Measurements from ENCODE around the gene ARHGEF9. TPM values are rescaled to one million over a fixed set of nuclear protein-coding genes. Genes with fewer than 3 reads are reported as not detected.

ARHGEF9 gene
- total RNA-seq, 2 donors from 2014 or later: 29.3 to 40.8 TPM

DNA sequence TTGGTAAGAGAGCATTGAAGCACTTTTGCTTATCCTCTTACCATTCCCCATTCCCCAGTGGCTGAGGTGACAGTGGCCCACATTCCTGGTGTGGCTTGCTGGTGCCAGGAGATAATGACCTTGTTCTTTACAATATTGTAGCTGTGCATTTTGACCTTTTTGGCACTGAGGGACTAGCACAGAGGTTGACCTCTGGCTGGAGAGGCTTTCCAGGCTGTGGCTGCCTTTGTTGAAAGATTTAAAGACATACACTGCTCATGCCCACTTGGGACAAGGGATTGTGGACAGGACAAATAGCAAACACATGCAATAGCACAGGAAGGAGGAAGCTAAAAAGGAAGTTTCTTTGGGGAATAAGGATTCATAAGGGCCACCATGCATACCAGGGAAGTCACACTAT, 65.4 kb downstream of the ARHGEF9 start:
- no peak for DNase-seq
- H3K4me1 ChIP-seq: no peaks in the 10 kb centered on the region
- H3K9ac ChIP-seq (ENCODE audit: low read depth in 2 of 2, low read length in 2 of 2): no peak overlapping the region
- H3K36me3 ChIP-seq: no peaks in the 10 kb centered on the region
- intact Hi-C loops (cut with DNase I): no loop called here
- no peak overlapping the region for H3K27ac ChIP-seq
- no peak overlapping the region for H3K4me3 ChIP-seq
- TF ChIP-seq, protein P1, sequence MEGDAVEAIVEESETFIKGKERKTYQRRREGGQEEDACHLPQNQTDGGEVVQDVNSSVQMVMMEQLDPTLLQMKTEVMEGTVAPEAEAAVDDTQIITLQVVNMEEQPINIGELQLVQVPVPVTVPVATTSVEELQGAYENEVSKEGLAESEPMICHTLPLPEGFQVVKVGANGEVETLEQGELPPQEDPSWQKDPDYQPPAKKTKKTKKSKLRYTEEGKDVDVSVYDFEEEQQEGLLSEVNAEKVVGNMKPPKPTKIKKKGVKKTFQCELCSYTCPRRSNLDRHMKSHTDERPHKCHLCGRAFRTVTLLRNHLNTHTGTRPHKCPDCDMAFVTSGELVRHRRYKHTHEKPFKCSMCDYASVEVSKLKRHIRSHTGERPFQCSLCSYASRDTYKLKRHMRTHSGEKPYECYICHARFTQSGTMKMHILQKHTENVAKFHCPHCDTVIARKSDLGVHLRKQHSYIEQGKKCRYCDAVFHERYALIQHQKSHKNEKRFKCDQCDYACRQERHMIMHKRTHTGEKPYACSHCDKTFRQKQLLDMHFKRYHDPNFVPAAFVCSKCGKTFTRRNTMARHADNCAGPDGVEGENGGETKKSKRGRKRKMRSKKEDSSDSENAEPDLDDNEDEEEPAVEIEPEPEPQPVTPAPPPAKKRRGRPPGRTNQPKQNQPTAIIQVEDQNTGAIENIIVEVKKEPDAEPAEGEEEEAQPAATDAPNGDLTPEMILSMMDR (IDR thresholded peaks at IDR 0.05): no peak
- H3K27me3 ChIP-seq: no peaks in the 10 kb centered on the region
- H3K9me3 ChIP-seq: no peaks in the 10 kb centered on the region

DNA sequence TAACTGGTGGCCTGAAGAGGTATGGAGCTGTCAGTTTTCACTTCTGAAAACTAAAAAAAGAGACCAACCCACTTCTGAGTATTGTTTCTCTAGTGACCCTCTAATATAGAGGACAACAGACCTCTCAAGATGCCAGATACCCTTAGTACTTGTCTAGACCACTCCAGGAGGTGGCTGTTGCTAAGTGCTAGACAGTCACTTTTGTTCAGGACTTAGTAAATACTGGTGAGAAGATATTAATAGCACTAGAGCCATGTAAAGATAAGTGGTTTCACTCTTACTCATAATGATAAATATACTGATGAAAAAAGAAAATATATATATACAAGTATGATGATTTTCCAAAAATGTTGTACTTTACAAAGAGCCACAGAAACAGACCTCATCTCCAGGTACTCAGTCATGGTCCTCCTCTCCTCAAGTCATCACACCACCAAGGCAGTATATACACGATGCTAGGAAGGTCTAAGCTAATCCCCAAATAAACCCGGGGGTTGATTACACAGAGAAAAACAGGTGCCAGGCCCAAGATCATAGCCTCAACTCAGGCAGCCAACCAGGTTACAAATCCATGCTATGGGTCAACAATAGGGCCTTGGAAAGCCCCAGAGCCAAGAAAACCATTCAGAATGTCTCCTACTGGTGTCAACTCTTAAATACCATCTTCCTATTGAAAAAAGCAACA, 66.9 kb downstream of the ARHGEF9 start:
- Histone ChIP-seq H3K9ac (ENCODE audit: low read depth in 2 of 2, low read length in 2 of 2) (no peak overlapping the region), H3K36me3 (no peaks in the 10 kb centered on the region), H3K27me3 (no peaks in the 10 kb centered on the region), H3K4me1 (no peaks in the 10 kb centered on the region), H3K4me3 (no peak overlapping the region), H3K27ac (no peak overlapping the region), H3K9me3 (no peaks in the 10 kb centered on the region)
- intact Hi-C loops (cut with DNase I): no loop called here
- DNase-seq: no peak
- TF ChIP-seq, protein P1 (IDR thresholded peaks at IDR 0.05): no peak

DNA sequence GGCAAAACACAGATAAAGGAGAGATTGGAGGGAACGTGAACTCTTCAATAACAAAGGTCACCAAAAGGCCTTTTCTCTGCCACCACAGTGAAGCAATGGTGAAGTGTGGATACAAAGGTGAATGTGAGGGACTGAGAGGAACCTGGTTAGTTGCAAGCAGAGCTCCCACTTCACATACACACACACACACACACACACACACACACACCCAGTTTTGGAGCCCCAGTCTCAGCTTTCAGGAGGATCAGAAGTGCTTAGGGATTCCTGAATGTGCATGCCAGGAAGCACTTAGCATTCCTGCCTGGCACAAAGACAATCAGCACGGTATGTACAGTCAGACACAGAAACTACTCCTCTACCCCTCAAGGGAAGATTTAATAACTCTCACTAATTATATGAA, 71.5 kb downstream of the ARHGEF9 start:
- no peaks in the 10 kb centered on the region for H3K27me3 ChIP-seq

DNA sequence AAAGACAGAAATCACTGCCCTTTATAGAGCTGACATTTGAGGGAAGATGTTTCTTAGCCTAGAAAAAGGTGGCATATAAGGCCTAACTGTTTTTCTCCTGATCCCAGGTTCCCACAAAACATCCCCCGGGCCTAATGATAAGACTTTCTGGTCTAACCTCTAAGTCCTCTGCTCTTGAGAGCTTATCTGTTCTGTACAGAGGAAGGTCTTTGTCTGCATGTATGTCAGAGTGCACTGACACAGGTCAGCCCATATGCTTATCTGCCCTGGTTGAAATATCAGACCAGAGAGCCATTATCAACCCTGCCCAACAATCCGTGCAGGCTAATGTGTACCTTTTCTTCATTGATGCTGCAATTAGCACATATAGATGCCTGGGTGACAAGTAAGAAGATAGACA, 76.2 kb downstream of the ARHGEF9 start:
- no peak for DNase-seq

More for the DNA sequence above, 71.5 kb downstream of the ARHGEF9 start:
- DNase-seq: no peak
- H3K4me3 ChIP-seq: no peak overlapping the region
- intact Hi-C loops (cut with DNase I): no loop called here
- TF ChIP-seq, protein P1 (IDR thresholded peaks at IDR 0.05): no peak
- H3K9me3 ChIP-seq: no peaks in the 10 kb centered on the region
- H3K4me1 ChIP-seq: no peaks in the 10 kb centered on the region
- no peak overlapping the region for H3K27ac ChIP-seq
- no peak overlapping the region for H3K9ac ChIP-seq (ENCODE audit: low read depth in 2 of 2, low read length in 2 of 2)
- no peaks in the 10 kb centered on the region for H3K36me3 ChIP-seq

DNA sequence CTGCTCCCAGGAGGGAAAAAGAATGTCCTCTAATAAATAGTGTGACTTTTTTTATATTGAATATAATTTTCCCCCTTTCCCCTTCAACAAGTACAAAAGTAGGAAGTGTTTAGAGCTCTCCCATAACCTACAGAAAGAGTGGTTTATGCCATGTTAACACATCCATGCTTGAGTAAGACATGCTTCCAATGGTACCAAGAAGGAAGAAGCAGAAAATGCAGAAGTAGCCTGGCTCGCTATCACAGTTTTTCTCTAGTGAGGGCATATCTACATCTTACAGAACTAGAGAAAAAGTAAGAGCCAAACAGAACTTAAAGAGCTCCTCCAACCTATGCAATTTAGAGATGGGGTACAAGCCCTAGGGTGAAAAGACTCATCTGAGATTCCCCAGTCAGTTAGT, 82.5 kb downstream of the ARHGEF9 start:
- H3K4me3 ChIP-seq: no peak overlapping the region
- H3K4me1 ChIP-seq: no peaks in the 10 kb centered on the region
- no peak overlapping the region for H3K27ac ChIP-seq
- no peaks in the 10 kb centered on the region for H3K27me3 ChIP-seq
- no peak overlapping the region for H3K9ac ChIP-seq (ENCODE audit: low read depth in 2 of 2, low read length in 2 of 2)
- no peaks in the 10 kb centered on the region for H3K36me3 ChIP-seq
- no peaks in the 10 kb centered on the region for H3K9me3 ChIP-seq
- DNase-seq: no peak
- TF ChIP-seq, protein P1 (IDR thresholded peaks at IDR 0.05): no peak
- intact Hi-C loops (cut with DNase I): no loop called here

More for the DNA sequence above, 76.2 kb downstream of the ARHGEF9 start:
- Histone ChIP-seq H3K4me3 (no peak overlapping the region), H3K36me3 (no peaks in the 10 kb centered on the region), H3K27me3 (no peaks in the 10 kb centered on the region), H3K9ac (ENCODE audit: low read depth in 2 of 2, low read length in 2 of 2) (no peak overlapping the region), H3K4me1 (no peaks in the 10 kb centered on the region), H3K9me3 (no peaks in the 10 kb centered on the region), H3K27ac (no peak overlapping the region)
- intact Hi-C loops (cut with DNase I): no loop called here
- TF ChIP-seq, protein P1 (IDR thresholded peaks at IDR 0.05): no peak
